ENCODE data around the gene RPL3. TPM values are rescaled to one million over a fixed set of nuclear protein-coding genes. Genes with fewer than 3 reads are reported as not detected.
A peak's percentile ranks its signal among the peaks of the same experiment; 100 is the strongest.

RPL3 gene
- total RNA-seq, 1 donor, result 3,122 TPM

GRCh38 chr22:39303358-39303757, 16.1 kb downstream of the RPL3 start:
- no peak for TF ChIP-seq CTCF (IDR thresholded peaks at IDR 0.05; ENCODE audit: insufficient read depth, low read length)
- DNase-seq (ENCODE audit: low read depth), result no peak

GRCh38 chr22:39302431-39302960, 16.9 kb downstream of the RPL3 start:
- TF ChIP-seq CTCF (IDR thresholded peaks at IDR 0.05; ENCODE audit: insufficient read depth, low read length), result no peak
- DNase-seq (ENCODE audit: low read depth), result no peak

More at GRCh38 chr22:39303358-39303757, 16.1 kb downstream of the RPL3 start:
- no peak overlapping the region for H3K4me3 ChIP-seq (ENCODE audit: low read depth, low read length)

GRCh38 chr22:39301926-39302325, 17.5 kb downstream of the RPL3 start:
- TF ChIP-seq CTCF (IDR thresholded peaks at IDR 0.05; ENCODE audit: insufficient read depth, low read length), result no peak
- no peak for DNase-seq (ENCODE audit: low read depth)
- no peak overlapping the region for H3K4me3 ChIP-seq (ENCODE audit: low read depth, low read length)

More at GRCh38 chr22:39302431-39302960, 16.9 kb downstream of the RPL3 start:
- no peak overlapping the region for H3K4me3 ChIP-seq (ENCODE audit: low read depth, low read length)

GRCh38 chr22:39301108-39301507, 18.3 kb downstream of the RPL3 start:
- no peak overlapping the region for H3K4me3 ChIP-seq (ENCODE audit: low read depth, low read length)
- TF ChIP-seq CTCF (IDR thresholded peaks at IDR 0.05; ENCODE audit: insufficient read depth, low read length), result no peak
- DNase-seq (ENCODE audit: low read depth), result no peak

GRCh38 chr22:39300186-39300830, 19.1 kb downstream of the RPL3 start:
- peak; percentile 16 for TF ChIP-seq CTCF (IDR thresholded peaks at IDR 0.05; ENCODE audit: insufficient read depth, low read length)
- DNase-seq (ENCODE audit: low read depth), result no peak

GRCh38 chr22:39299829-39300178, 19.6 kb downstream of the RPL3 start:
- H3K4me3 ChIP-seq (ENCODE audit: low read depth, low read length), result no peak overlapping the region
- DNase-seq (ENCODE audit: low read depth), result no peak
- TF ChIP-seq CTCF (IDR thresholded peaks at IDR 0.05; ENCODE audit: insufficient read depth, low read length), result no peak

More at GRCh38 chr22:39300186-39300830, 19.1 kb downstream of the RPL3 start:
- no peak overlapping the region for H3K4me3 ChIP-seq (ENCODE audit: low read depth, low read length)

All from fibroblast of the aortic adventitia (primary cell).